Measurements from ENCODE around the gene ZNF438.

Gene ZNF438

GRCh38 chr10:31031558-31032257 lies at the start of gene ZNF438:
ZNF438 (minus strand) TSS chr10:31031865; CDS start chr10:30877034, 154,831 bp downstream.
- no peak for TF ChIP-seq GATA3 (IDR thresholded peaks at IDR 0.05; ENCODE audit: low read depth, low read length)
- no peak for TF ChIP-seq GATA2 (IDR thresholded peaks at IDR 0.05; ENCODE audit: low read depth, low read length)

GRCh38 chr10:31076610-31076988 lies 44.9 kb upstream of the ZNF438 start:
- TF ChIP-seq GATA3 (IDR thresholded peaks at IDR 0.05; ENCODE audit: low read depth, low read length) (no peak), GATA2 (IDR thresholded peaks at IDR 0.05; ENCODE audit: low read depth, low read length) (no peak)

GRCh38 chr10:31075881-31076609 lies 44.4 kb upstream of the ZNF438 start:
- TF ChIP-seq GATA2 (IDR thresholded peaks at IDR 0.05; ENCODE audit: low read depth, low read length) (no peak), GATA3 (IDR thresholded peaks at IDR 0.05; ENCODE audit: low read depth, low read length) (no peak)

- no peak for TF ChIP-seq GATA3 (IDR thresholded peaks at IDR 0.05; ENCODE audit: low read depth, low read length)
- no peak for TF ChIP-seq GATA2 (IDR thresholded peaks at IDR 0.05; ENCODE audit: low read depth, low read length)
These were observed 43.8 kb upstream of the ZNF438 start for GRCh38 chr10:31075434-31075833.

- TF ChIP-seq GATA2 (IDR thresholded peaks at IDR 0.05; ENCODE audit: low read depth, low read length) (no peak), GATA3 (IDR thresholded peaks at IDR 0.05; ENCODE audit: low read depth, low read length) (no peak)
These were observed 43.0 kb upstream of the ZNF438 start for GRCh38 chr10:31074722-31075086.

GRCh38 chr10:31073996-31074721 lies 42.5 kb upstream of the ZNF438 start:
- TF ChIP-seq GATA3 (IDR thresholded peaks at IDR 0.05; ENCODE audit: low read depth, low read length) (no peak), GATA2 (IDR thresholded peaks at IDR 0.05; ENCODE audit: low read depth, low read length) (no peak)

- TF ChIP-seq GATA3 (IDR thresholded peaks at IDR 0.05; ENCODE audit: low read depth, low read length) (no peak), GATA2 (IDR thresholded peaks at IDR 0.05; ENCODE audit: low read depth, low read length) (no peak)
These were observed 41.5 kb upstream of the ZNF438 start for GRCh38 chr10:31073211-31073610.

GRCh38 chr10:31072451-31072850 lies 40.8 kb upstream of the ZNF438 start:
- TF ChIP-seq GATA3 (IDR thresholded peaks at IDR 0.05; ENCODE audit: low read depth, low read length), result no peak
- no peak for TF ChIP-seq GATA2 (IDR thresholded peaks at IDR 0.05; ENCODE audit: low read depth, low read length)

GRCh38 chr10:31071232-31072005 lies 39.8 kb upstream of the ZNF438 start:
- no peak for TF ChIP-seq GATA2 (IDR thresholded peaks at IDR 0.05; ENCODE audit: low read depth, low read length)

GRCh38 chr10:31070691-31071090 lies 39.0 kb upstream of the ZNF438 start:
- TF ChIP-seq GATA3 (IDR thresholded peaks at IDR 0.05; ENCODE audit: low read depth, low read length) (no peak), GATA2 (IDR thresholded peaks at IDR 0.05; ENCODE audit: low read depth, low read length) (no peak)

- TF ChIP-seq GATA3 (IDR thresholded peaks at IDR 0.05; ENCODE audit: low read depth, low read length), result no peak
- TF ChIP-seq GATA2 (IDR thresholded peaks at IDR 0.05; ENCODE audit: low read depth, low read length), result no peak
These were observed 38.4 kb upstream of the ZNF438 start for GRCh38 chr10:31070025-31070424.

- TF ChIP-seq GATA3 (IDR thresholded peaks at IDR 0.05; ENCODE audit: low read depth, low read length) (no peak), GATA2 (IDR thresholded peaks at IDR 0.05; ENCODE audit: low read depth, low read length) (no peak)
These were observed 37.7 kb upstream of the ZNF438 start for GRCh38 chr10:31069411-31069810.

GRCh38 chr10:31064348-31064747 lies 32.7 kb upstream of the ZNF438 start:
- TF ChIP-seq GATA2 (IDR thresholded peaks at IDR 0.05; ENCODE audit: low read depth, low read length) (no peak), GATA3 (IDR thresholded peaks at IDR 0.05; ENCODE audit: low read depth, low read length) (no peak)

- no peak for TF ChIP-seq GATA3 (IDR thresholded peaks at IDR 0.05; ENCODE audit: low read depth, low read length)
- no peak for TF ChIP-seq GATA2 (IDR thresholded peaks at IDR 0.05; ENCODE audit: low read depth, low read length)
These were observed 32.2 kb upstream of the ZNF438 start for GRCh38 chr10:31063841-31064240.

Measured in SH-SY5Y (cell line).